ENCODE results near the gene GALE. TPM values are rescaled to one million over a fixed set of nuclear protein-coding genes. Genes with fewer than 3 reads are reported as not detected.

Gene GALE
- total RNA-seq = 108 and 119 TPM in 2 replicates

DNA sequence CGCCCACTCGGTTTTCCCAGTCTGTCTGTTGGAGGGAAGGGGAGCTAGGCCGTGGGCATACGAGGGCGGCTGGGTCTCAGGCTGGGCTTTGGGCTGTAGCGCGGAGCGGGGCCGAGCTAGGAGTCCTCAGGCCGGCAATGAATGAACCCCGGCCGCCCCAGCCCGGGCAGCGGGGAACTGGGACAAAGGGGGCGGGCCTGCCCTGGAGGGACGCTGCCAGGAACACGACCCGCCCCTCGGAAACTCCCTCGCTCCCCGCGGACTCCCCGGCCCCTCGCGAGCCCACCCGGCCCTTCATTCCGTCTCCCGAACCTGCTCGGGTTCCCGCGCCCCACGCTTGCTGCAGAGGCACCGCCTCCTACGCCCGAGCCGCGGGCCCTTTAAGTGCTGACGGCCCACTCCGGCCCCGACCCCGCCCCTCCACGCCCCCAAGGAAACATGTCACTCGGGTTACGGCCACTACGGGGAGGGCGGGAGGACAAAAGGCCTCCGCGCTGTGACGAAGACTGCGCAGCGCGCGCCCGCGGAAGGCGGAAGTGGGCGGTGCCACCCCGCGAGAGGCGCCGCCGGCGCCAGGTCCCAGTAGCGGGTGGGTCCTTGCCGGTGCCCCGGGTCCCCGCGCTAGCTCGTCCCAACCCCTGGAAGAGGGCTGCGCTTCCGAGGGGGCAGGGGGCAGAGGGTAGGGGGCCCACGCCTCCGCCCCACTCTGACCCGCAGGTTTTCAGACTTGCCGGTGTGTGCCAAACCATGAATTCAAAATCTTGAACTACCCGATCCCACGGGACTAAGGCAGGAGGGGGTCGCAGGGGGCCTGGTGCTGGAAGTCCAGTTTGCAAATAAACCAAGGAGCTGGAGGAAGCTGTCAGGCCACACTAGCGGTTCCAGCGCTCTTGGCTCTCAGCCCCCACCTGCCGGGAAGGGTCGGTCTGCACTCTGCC, at the start of gene GALE:
GALE (minus strand) TSS at position 355 of the 938 bp plus-strand sequence. CDS start 1,747 bp downstream, outside the sequence.

DNA sequence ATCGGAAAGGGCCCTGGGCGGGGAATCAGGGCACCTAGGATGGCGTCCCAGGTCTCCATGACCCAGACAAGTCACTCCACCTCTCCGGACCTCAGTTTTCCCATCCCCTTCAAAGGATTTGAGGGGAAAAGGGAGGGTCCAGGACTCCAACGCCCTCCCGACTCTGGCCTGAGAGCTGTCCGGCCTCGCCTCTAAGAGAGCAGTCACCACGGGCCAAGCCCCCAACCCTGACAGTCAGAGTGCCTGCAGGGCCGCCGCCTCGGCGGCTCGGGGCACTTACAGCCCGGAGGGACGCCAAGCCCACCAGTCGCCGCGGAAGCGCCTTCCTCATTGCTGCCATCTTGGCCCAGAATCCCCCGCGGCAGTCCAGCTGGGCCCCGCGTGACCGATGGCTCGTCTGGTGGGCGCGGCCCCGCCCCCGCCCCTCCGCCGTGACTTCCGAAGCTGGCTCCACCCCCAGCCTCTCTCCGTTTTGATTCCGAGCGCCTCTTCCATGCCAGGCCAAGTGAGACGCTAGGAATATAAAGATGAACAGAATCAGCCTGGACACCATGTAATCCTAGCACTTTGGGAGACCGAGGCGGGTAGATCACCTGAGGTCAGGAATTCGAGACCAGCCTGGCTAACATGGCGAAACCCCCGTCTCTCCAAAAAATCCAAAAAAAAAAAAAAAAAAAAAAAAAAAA, 24.7 kb upstream of the GALE start, which contains the start of gene HMGCL:
HMGCL (minus strand) TSS at position 354 of the 686 bp plus-strand sequence; CDS start at position 340, 14 bp downstream.

GRCh38 chr1:23790696-23791515, 9.6 kb downstream of the GALE start, which contains the start of gene LYPLA2:
Gene LYPLA2, plus strand, starts transcription at chr1:23791145. Its CDS starts 1,538 bp downstream, at chr1:23792683.

GRCh38 chr1:23777979-23778814, 22.4 kb downstream of the GALE start, which contains the start of gene PITHD1:
Gene PITHD1, plus strand, starts transcription at chr1:23778418. Its CDS starts 98 bp downstream, at chr1:23778516.

Other genes starting within 250 kb of the GALE start
- gene ID3, start 241.3 kb downstream of the GALE start, total RNA-seq = 55.2 and 135 TPM in 2 replicates
- 1,324 and 1,601 TPM in 2 replicates for gene RPL11, start 108.9 kb downstream of the GALE start, total RNA-seq
- gene ELOA, start 57.3 kb downstream of the GALE start, total RNA-seq = 11.3 and 17.9 TPM in 2 replicates
- gene PITHD1, start 22.3 kb downstream of the GALE start, total RNA-seq = 45.1 and 59.9 TPM in 2 replicates
- gene LYPLA2, start 9.6 kb downstream of the GALE start, total RNA-seq = 59.7 and 132 TPM in 2 replicates
- gene HMGCL, start 24.7 kb upstream of the GALE start, total RNA-seq = 45.5 and 59.0 TPM in 2 replicates
- 18.8 and 52.5 TPM in 2 replicates for gene FUCA1, start 67.5 kb upstream of the GALE start, total RNA-seq
- gene CNR2, start 112.6 kb upstream of the GALE start, total RNA-seq = not detected in 2 replicates
- gene PNRC2, start 159.1 kb upstream of the GALE start, total RNA-seq = 112 and 130 TPM in 2 replicates
- 33.7 and 40.3 TPM in 2 replicates for gene SRSF10, start 179.6 kb upstream of the GALE start, total RNA-seq